ENCODE results near the gene COBL. TPM values are rescaled to one million over a fixed set of nuclear protein-coding genes. Genes with fewer than 3 reads are reported as not detected.

The COBL gene
- total RNA-seq, 1 experiment from 2014 or later: 0.39 TPM

- in situ Hi-C loops (cut with HindIII; ENCODE audit: low pct_unique_long_range_greater_than_20kb, low sequenced_read_pairs) (no loop called here), intact Hi-C loops (cut with micrococcal nuclease; ENCODE audit: unreplicated experiment) (no loop called here)
- ChIA-PET POLR2A (no interaction called here), CTCF (no interaction called here)
- ATAC-seq (peak; percentile 57), DNase-seq (ENCODE audit: low read depth, low spot score) (no peak)
- H3K36me3 ChIP-seq (ENCODE audit: control insufficient read depth, insufficient read depth, low read length): no peaks in the 10 kb centered on the region; the same call in 1 of the 2 replicates
- no peaks in the 10 kb centered on the region for H3K9me3 ChIP-seq (ENCODE audit: control insufficient read depth, insufficient read depth, low read depth, low read length)
- no peak overlapping the region for H3K27ac ChIP-seq (ENCODE audit: low read length)
- H3K4me3 ChIP-seq (ENCODE audit: low read depth in 2 of 2, low read length in 2 of 2): peak overlapping the region; percentile 36 to 50
- no peak for TF ChIP-seq REST (IDR thresholded peaks at IDR 0.05; ENCODE audit: insufficient read depth in 1 of 2, low read depth in 2 of 2, low read length in 1 of 2)
- no peak for TF ChIP-seq SIN3A (IDR thresholded peaks at IDR 0.05; ENCODE audit: borderline replicate concordance, insufficient read depth, low read depth, low read length)
- no peak for TF ChIP-seq POLR2AphosphoS5 (IDR thresholded peaks at IDR 0.05; ENCODE audit: low read depth, low read length)
- TF ChIP-seq TCF7L2 (IDR thresholded peaks at IDR 0.05; ENCODE audit: low read depth, low read length): no peak
- TF ChIP-seq CTCF (IDR thresholded peaks at IDR 0.05): no peak
- no peaks in the 10 kb centered on the region; the same call in 1 of the 2 replicates for H3K4me1 ChIP-seq (ENCODE audit: control insufficient read depth, insufficient read depth, low read length)
- H3K27me3 ChIP-seq (ENCODE audit: control insufficient read depth, insufficient read depth, low read length): peaks cover 15% of the 10 kb centered on the region
- no TSS peak for BruUV-seq (replicated peaks)
These were observed 982 bp downstream of the COBL start for GRCh38 chr7:51315393-51316261.

- no peak overlapping the region for H3K4me3 ChIP-seq (ENCODE audit: low read depth in 2 of 2, low read length in 2 of 2)
- TF ChIP-seq TCF7L2 (IDR thresholded peaks at IDR 0.05; ENCODE audit: low read depth, low read length): no peak
- no peak for TF ChIP-seq SIN3A (IDR thresholded peaks at IDR 0.05; ENCODE audit: borderline replicate concordance, insufficient read depth, low read depth, low read length)
- TF ChIP-seq CTCF (IDR thresholded peaks at IDR 0.05): no peak
- TF ChIP-seq POLR2AphosphoS5 (IDR thresholded peaks at IDR 0.05; ENCODE audit: low read depth, low read length): no peak
- no peak for TF ChIP-seq REST (IDR thresholded peaks at IDR 0.05; ENCODE audit: insufficient read depth in 1 of 2, low read depth in 2 of 2, low read length in 1 of 2)
- CTCF ChIA-PET: no interaction called here
- no peak overlapping the region for H3K27ac ChIP-seq (ENCODE audit: low read length)
- BruUV-seq (replicated peaks): no TSS peak
- no peak for DNase-seq (ENCODE audit: low read depth, low spot score)
- no peaks in the 10 kb centered on the region; the same call in 1 of the 2 replicates for H3K4me1 ChIP-seq (ENCODE audit: control insufficient read depth, insufficient read depth, low read length)
- no peaks in the 10 kb centered on the region for H3K9me3 ChIP-seq (ENCODE audit: control insufficient read depth, insufficient read depth, low read depth, low read length)
- no peaks in the 10 kb centered on the region; the same call in 1 of the 2 replicates for H3K36me3 ChIP-seq (ENCODE audit: control insufficient read depth, insufficient read depth, low read length)
- intact Hi-C loops (cut with micrococcal nuclease; ENCODE audit: unreplicated experiment) (no loop called here), in situ Hi-C loops (cut with HindIII; ENCODE audit: low pct_unique_long_range_greater_than_20kb, low sequenced_read_pairs) (no loop called here)
- peaks cover 15% of the 10 kb centered on the region for H3K27me3 ChIP-seq (ENCODE audit: control insufficient read depth, insufficient read depth, low read length)
- ATAC-seq: no peak
- POLR2A ChIA-PET: no interaction called here
These were observed 1.9 kb downstream of the COBL start for GRCh38 chr7:51314726-51315125.
